ENCODE measurements around the gene RNF167.
A peak's percentile ranks its signal among the peaks of the same experiment; 100 is the strongest.

RNF167 gene

GRCh38 chr17:4969551-4970173, 29.6 kb downstream of the RNF167 start:
- H3K36me3 ChIP-seq (ENCODE audit: control insufficient read depth, insufficient read depth, low read length) = peaks cover 60% of the 10 kb centered on the region
- H3K4me3 ChIP-seq (ENCODE audit: extremely low read depth, insufficient read depth, low read length, poor library complexity, severe bottlenecking) = peak overlapping the region; percentile 81
- H3K9me3 ChIP-seq (ENCODE audit: control insufficient read depth, low read length) = peaks cover 4% of the 10 kb centered on the region
- peak overlapping the region; percentile 97 for H3K27ac ChIP-seq (ENCODE audit: low read depth, low read length, severe bottlenecking)
- H3K4me1 ChIP-seq (ENCODE audit: control insufficient read depth, insufficient read depth, low read length, poor library complexity, severe bottlenecking) = peaks cover 10% of the 10 kb centered on the region
- 86% methylated on average over 16 of the region's 16 CpGs for whole genome bisulfite sequencing, 2 experiments (ENCODE audit: insufficient coverage in 2 of 2)

- peaks cover 1% of the 10 kb centered on the region for H3K9me3 ChIP-seq (ENCODE audit: control insufficient read depth, low read length)
Observed at GRCh38 chr17:4970273-4970672, 30.2 kb downstream of the RNF167 start.

GRCh38 chr17:4971826-4972225, 31.8 kb downstream of the RNF167 start:
- Histone ChIP-seq H3K9me3 (ENCODE audit: control insufficient read depth, low read length) (no peaks in the 10 kb centered on the region), H3K36me3 (ENCODE audit: control insufficient read depth, insufficient read depth, low read length) (peaks cover 52% of the 10 kb centered on the region), H3K4me1 (ENCODE audit: control insufficient read depth, insufficient read depth, low read length, poor library complexity, severe bottlenecking) (peaks cover 6% of the 10 kb centered on the region), H3K4me3 (ENCODE audit: extremely low read depth, insufficient read depth, low read length, poor library complexity, severe bottlenecking) (no peak overlapping the region), H3K27ac (ENCODE audit: low read depth, low read length, severe bottlenecking) (no peak overlapping the region)
- 84 to 98% methylated on average over 4 to 5 of the region's 6 CpGs for whole genome bisulfite sequencing, 2 experiments (ENCODE audit: insufficient coverage in 2 of 2)

More at GRCh38 chr17:4970273-4970672, 30.2 kb downstream of the RNF167 start:
- Histone ChIP-seq H3K4me3 (ENCODE audit: extremely low read depth, insufficient read depth, low read length, poor library complexity, severe bottlenecking) (no peak overlapping the region), H3K27ac (ENCODE audit: low read depth, low read length, severe bottlenecking) (no peak overlapping the region), H3K4me1 (ENCODE audit: control insufficient read depth, insufficient read depth, low read length, poor library complexity, severe bottlenecking) (peaks cover 10% of the 10 kb centered on the region), H3K36me3 (ENCODE audit: control insufficient read depth, insufficient read depth, low read length) (peaks cover 54% of the 10 kb centered on the region)
- WGBS, 2 experiments (ENCODE audit: insufficient coverage in 2 of 2) = 96 to 100% methylated on average over 1 to 5 of the region's 8 CpGs

DNA sequence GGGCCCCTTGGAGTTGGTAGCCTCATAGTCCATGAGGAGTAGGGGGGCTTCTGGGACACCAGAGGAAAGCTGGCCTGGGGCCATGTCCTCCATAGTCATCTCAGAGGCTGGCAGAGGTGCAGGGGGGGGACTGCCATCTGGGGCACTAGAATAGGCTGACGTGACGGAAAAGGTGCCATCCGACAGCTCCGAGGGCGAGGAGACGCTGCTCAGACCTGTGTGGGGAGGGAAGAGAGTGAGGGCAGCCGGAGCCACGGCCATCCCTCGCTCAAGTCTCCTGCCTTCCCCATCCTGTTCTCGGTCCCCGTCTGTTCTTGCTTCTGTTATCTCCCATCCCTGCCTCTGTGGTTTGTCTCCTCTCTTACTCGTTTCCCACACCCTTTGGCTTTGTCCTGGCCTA, 32.3 kb downstream of the RNF167 start:
- Histone ChIP-seq H3K4me1 (ENCODE audit: control insufficient read depth, insufficient read depth, low read length, poor library complexity, severe bottlenecking) (peaks cover 6% of the 10 kb centered on the region), H3K4me3 (ENCODE audit: extremely low read depth, insufficient read depth, low read length, poor library complexity, severe bottlenecking) (no peak overlapping the region), H3K27ac (ENCODE audit: low read depth, low read length, severe bottlenecking) (no peak overlapping the region), H3K9me3 (ENCODE audit: control insufficient read depth, low read length) (no peaks in the 10 kb centered on the region), H3K36me3 (ENCODE audit: control insufficient read depth, insufficient read depth, low read length) (peaks cover 56% of the 10 kb centered on the region)
- 87 to 92% methylated on average over 6 of the region's 12 CpGs for WGBS, 2 experiments (ENCODE audit: insufficient coverage in 2 of 2)

- Histone ChIP-seq H3K4me1 (ENCODE audit: control insufficient read depth, insufficient read depth, low read length, poor library complexity, severe bottlenecking) (peaks cover 6% of the 10 kb centered on the region), H3K4me3 (ENCODE audit: extremely low read depth, insufficient read depth, low read length, poor library complexity, severe bottlenecking) (no peak overlapping the region), H3K36me3 (ENCODE audit: control insufficient read depth, insufficient read depth, low read length) (peaks cover 61% of the 10 kb centered on the region), H3K9me3 (ENCODE audit: control insufficient read depth, low read length) (no peaks in the 10 kb centered on the region), H3K27ac (ENCODE audit: low read depth, low read length, severe bottlenecking) (no peak overlapping the region)
- 80 to 91% methylated on average over 8 to 12 of the region's 12 CpGs for WGBS, 2 experiments (ENCODE audit: insufficient coverage in 2 of 2)
Observed at GRCh38 chr17:4972752-4973151, 32.7 kb downstream of the RNF167 start.

DNA sequence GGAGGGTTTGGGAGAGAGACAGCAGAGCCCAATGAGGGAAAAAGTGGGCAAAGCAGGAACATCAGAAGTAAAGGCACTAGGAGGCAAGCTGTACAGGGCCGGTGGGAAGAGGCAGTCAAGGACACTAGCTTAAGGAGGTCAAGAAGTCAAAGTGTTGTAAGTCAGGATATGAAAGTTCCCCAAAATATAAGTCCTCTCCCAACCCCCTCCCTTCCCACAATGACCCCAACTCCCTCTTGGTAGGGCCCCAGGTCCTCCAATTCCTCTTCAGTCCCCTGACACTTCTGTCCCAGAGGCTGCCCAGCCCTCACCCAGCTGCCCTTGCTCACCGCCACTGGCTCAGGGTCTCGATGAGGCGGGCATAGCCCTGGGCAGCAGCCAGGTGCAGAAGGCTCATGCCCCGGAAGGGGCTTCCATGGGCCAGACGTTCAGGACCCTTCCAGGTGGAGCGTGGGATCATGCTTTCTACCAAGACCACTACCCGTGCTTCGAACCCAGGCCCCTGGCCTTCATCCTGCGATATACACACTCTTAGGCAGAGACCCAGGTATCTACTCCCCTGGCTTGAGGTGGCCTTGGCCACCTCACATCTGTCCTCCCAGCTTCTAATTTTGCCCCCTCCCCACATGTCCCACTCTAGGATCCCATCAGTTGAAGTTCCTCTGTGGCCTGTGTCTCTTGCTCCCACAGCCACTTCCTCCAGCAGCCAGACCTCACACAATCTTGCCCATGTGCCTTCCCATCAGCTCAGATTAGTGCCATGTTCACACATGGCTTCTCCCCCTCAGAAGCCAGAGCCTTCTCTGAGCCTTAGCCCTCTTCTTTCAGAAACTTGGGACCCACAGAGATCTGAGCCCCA, 33.4 kb downstream of the RNF167 start:
- Histone ChIP-seq H3K9me3 (ENCODE audit: control insufficient read depth, low read length) (no peaks in the 10 kb centered on the region), H3K4me3 (ENCODE audit: extremely low read depth, insufficient read depth, low read length, poor library complexity, severe bottlenecking) (no peak overlapping the region), H3K36me3 (ENCODE audit: control insufficient read depth, insufficient read depth, low read length) (peaks cover 68% of the 10 kb centered on the region), H3K27ac (ENCODE audit: low read depth, low read length, severe bottlenecking) (no peak overlapping the region), H3K4me1 (ENCODE audit: control insufficient read depth, insufficient read depth, low read length, poor library complexity, severe bottlenecking) (peaks cover 6% of the 10 kb centered on the region)
- 94 to 98% methylated on average over 9 of the region's 10 CpGs for WGBS, 2 experiments (ENCODE audit: insufficient coverage in 2 of 2)

DNA sequence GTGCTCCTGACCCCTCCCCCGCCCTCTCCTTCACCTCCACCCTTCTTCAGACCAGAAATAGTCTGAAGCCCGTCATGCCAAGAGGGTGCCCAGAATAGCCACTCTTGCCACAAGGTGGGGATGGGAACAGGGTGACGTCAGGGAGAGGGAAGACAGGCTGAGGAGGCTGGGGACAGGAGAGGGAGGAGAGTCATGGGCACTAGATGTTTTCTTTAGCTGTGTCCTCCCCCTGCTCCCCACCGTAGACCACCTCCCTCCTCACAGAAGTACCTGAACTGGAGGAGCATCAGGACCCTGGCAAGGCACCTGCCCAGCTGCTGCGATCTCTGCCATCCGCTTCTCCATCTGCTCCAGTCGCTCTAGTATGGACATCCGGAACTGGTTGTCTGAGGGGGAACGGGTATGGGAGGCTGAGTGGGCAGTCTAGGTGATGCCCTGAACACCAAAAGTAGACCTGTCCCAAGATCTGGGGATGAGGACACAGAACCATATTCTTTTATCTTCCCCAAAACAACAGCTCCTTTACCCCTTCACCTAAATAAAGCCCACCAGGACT, 34.1 kb downstream of the RNF167 start:
- Histone ChIP-seq H3K9me3 (ENCODE audit: control insufficient read depth, low read length) (no peaks in the 10 kb centered on the region), H3K4me3 (ENCODE audit: extremely low read depth, insufficient read depth, low read length, poor library complexity, severe bottlenecking) (no peak overlapping the region), H3K4me1 (ENCODE audit: control insufficient read depth, insufficient read depth, low read length, poor library complexity, severe bottlenecking) (peaks cover 6% of the 10 kb centered on the region), H3K27ac (ENCODE audit: low read depth, low read length, severe bottlenecking) (no peak overlapping the region), H3K36me3 (ENCODE audit: control insufficient read depth, insufficient read depth, low read length) (peaks cover 74% of the 10 kb centered on the region)
- WGBS, 2 experiments (ENCODE audit: insufficient coverage in 2 of 2) = 97 to 100% methylated on average over 4 to 5 of the region's 9 CpGs

GRCh38 chr17:4978726-4979125, 38.7 kb downstream of the RNF167 start:
- H3K27ac ChIP-seq (ENCODE audit: low read depth, low read length, severe bottlenecking) = no peak overlapping the region
- peaks cover 69% of the 10 kb centered on the region for H3K36me3 ChIP-seq (ENCODE audit: control insufficient read depth, insufficient read depth, low read length)
- no peak overlapping the region for H3K4me3 ChIP-seq (ENCODE audit: extremely low read depth, insufficient read depth, low read length, poor library complexity, severe bottlenecking)
- no peaks in the 10 kb centered on the region for H3K4me1 ChIP-seq (ENCODE audit: control insufficient read depth, insufficient read depth, low read length, poor library complexity, severe bottlenecking)
- no peaks in the 10 kb centered on the region for H3K9me3 ChIP-seq (ENCODE audit: control insufficient read depth, low read length)

- Histone ChIP-seq H3K27ac (ENCODE audit: low read depth, low read length, severe bottlenecking) (no peak overlapping the region), H3K4me3 (ENCODE audit: extremely low read depth, insufficient read depth, low read length, poor library complexity, severe bottlenecking) (no peak overlapping the region), H3K9me3 (ENCODE audit: control insufficient read depth, low read length) (no peaks in the 10 kb centered on the region), H3K36me3 (ENCODE audit: control insufficient read depth, insufficient read depth, low read length) (peaks cover 59% of the 10 kb centered on the region), H3K4me1 (ENCODE audit: control insufficient read depth, insufficient read depth, low read length, poor library complexity, severe bottlenecking) (no peaks in the 10 kb centered on the region)
- WGBS, 2 experiments (ENCODE audit: insufficient coverage in 2 of 2) = 34 to 58% methylated on average over 3 to 4 of the region's 6 CpGs
Observed at GRCh38 chr17:4980644-4981216, 40.7 kb downstream of the RNF167 start.

- Histone ChIP-seq H3K9me3 (ENCODE audit: control insufficient read depth, low read length) (no peaks in the 10 kb centered on the region), H3K4me1 (ENCODE audit: control insufficient read depth, insufficient read depth, low read length, poor library complexity, severe bottlenecking) (no peaks in the 10 kb centered on the region), H3K4me3 (ENCODE audit: extremely low read depth, insufficient read depth, low read length, poor library complexity, severe bottlenecking) (no peak overlapping the region), H3K36me3 (ENCODE audit: control insufficient read depth, insufficient read depth, low read length) (peaks cover 46% of the 10 kb centered on the region), H3K27ac (ENCODE audit: low read depth, low read length, severe bottlenecking) (no peak overlapping the region)
- WGBS, 2 experiments (ENCODE audit: insufficient coverage in 2 of 2) = 59 to 95% methylated on average over 4 of the region's 5 CpGs
Observed at GRCh38 chr17:4982305-4982704, 42.2 kb downstream of the RNF167 start.
